NCI-H69 (cell line): Measurements from ENCODE around the gene TMUB2.
A peak's percentile ranks its signal among the peaks of the same experiment; 100 is the strongest.

ENCODE experiments used
- DNase-seq: peaks from one replicate; lab custom pipeline; 2025; lab: John Stamatoyannopoulos, UW

The TMUB2 gene

GRCh38 chr17:44203731-44204440, 17.1 kb downstream of the TMUB2 start:
- DNase-seq = peak; percentile 71

- DNase-seq = no peak
Measured at GRCh38 chr17:44204441-44204882, 17.7 kb downstream of the TMUB2 start.

GRCh38 chr17:44205962-44206824, 19.4 kb downstream of the TMUB2 start:
- DNase-seq = peak; percentile 15

- DNase-seq = no peak
Measured at GRCh38 chr17:44206825-44207155, 20.0 kb downstream of the TMUB2 start.

- no peak for DNase-seq
Measured at GRCh38 chr17:44207319-44207718, 20.5 kb downstream of the TMUB2 start.

- DNase-seq = no peak
Measured at GRCh38 chr17:44207743-44208142, 21.0 kb downstream of the TMUB2 start.

GRCh38 chr17:44209786-44210341, 23.1 kb downstream of the TMUB2 start:
- DNase-seq = no peak

- DNase-seq = peak; percentile 31
Measured at GRCh38 chr17:44210342-44211192, 23.8 kb downstream of the TMUB2 start.

GRCh38 chr17:44211281-44212265, 24.8 kb downstream of the TMUB2 start:
- no peak for DNase-seq

- no peak for DNase-seq
Measured at GRCh38 chr17:44212507-44213402, 26.0 kb downstream of the TMUB2 start.

- no peak for DNase-seq
Measured at GRCh38 chr17:44213403-44214229, 26.8 kb downstream of the TMUB2 start.

- no peak for DNase-seq
Measured at GRCh38 chr17:44214230-44214494, 27.4 kb downstream of the TMUB2 start.

- DNase-seq = no peak
Measured at GRCh38 chr17:44214896-44215295, 28.1 kb downstream of the TMUB2 start.

- no peak for DNase-seq
Measured at GRCh38 chr17:44216173-44216572, 29.4 kb downstream of the TMUB2 start.

GRCh38 chr17:44216694-44217093, 29.9 kb downstream of the TMUB2 start:
- no peak for DNase-seq

- no peak for DNase-seq
Measured at GRCh38 chr17:44217738-44218343, 31.1 kb downstream of the TMUB2 start.

- DNase-seq = peak; percentile 98
Measured at GRCh38 chr17:44218344-44219107, 31.8 kb downstream of the TMUB2 start.

- DNase-seq = peak; percentile 90
Measured at GRCh38 chr17:44219108-44219615, 32.4 kb downstream of the TMUB2 start.
